Muscle of arm (tissue), 12 donors: ENCODE results near the gene WDR46. TPM values are rescaled to one million over a fixed set of nuclear protein-coding genes. Genes with fewer than 3 reads are reported as not detected.
"Not testable (repeated sequence)": the region's sequence is repeated elsewhere in the genome, so short reads cannot be mapped to it uniquely, and the experiment has no call there.

Source experiments
- DNase-seq: peaks from one replicate; pipeline ENCODE4 v3.0.0-alpha.2; 2013
- polyA plus RNA-seq, 12 donors: library from polyadenylated mRNA; unstranded; fragments of 120-200 nt; gene quantifications; one replicate each; pipeline ENCODE4 v1.2.1, GENCODE V29; 2013; ENCODE audit not compliant: insufficient read length in 12 of 12

Gene WDR46
- polyA plus RNA-seq, 12 donors: 38.8 to 63.5 (median 56.3) TPM; not detected in 1

- DNase-seq: no peak
Measured at GRCh38 chr6:33290459-33290858, 1.4 kb upstream of the WDR46 start.

- DNase-seq: no peak
Measured at GRCh38 chr6:33289784-33290315, 811 bp upstream of the WDR46 start.

- DNase-seq: no peak
Measured at GRCh38 chr6:33288141-33288920, 708 bp downstream of the WDR46 start.

GRCh38 chr6:33286946-33287914, 1.8 kb downstream of the WDR46 start:
- no peak for DNase-seq

GRCh38 chr6:33285214-33285613, 3.8 kb downstream of the WDR46 start:
- DNase-seq: not testable (repeated sequence)

GRCh38 chr6:33280539-33280938, 8.5 kb downstream of the WDR46 start:
- no peak for DNase-seq

GRCh38 chr6:33279971-33280511, 9.0 kb downstream of the WDR46 start:
- no peak for DNase-seq

- no peak for DNase-seq
Measured at GRCh38 chr6:33279257-33279695, 9.8 kb downstream of the WDR46 start.

GRCh38 chr6:33278810-33279209, 10.2 kb downstream of the WDR46 start:
- DNase-seq: no peak

GRCh38 chr6:33278392-33278741, 10.7 kb downstream of the WDR46 start:
- no peak for DNase-seq

GRCh38 chr6:33277663-33278391, 11.2 kb downstream of the WDR46 start:
- DNase-seq: no peak

GRCh38 chr6:33276864-33277662, 12.0 kb downstream of the WDR46 start, which contains the start of gene B3GALT4:
Gene B3GALT4 (plus strand): TSS chr6:33277123. CDS start chr6:33277420, 297 bp downstream.
- peak; percentile 63 for DNase-seq

GRCh38 chr6:33276581-33276863, 12.5 kb downstream of the WDR46 start:
- DNase-seq: no peak

GRCh38 chr6:33275795-33276580, 13.1 kb downstream of the WDR46 start:
- not testable (repeated sequence) for DNase-seq

- DNase-seq: no peak
Measured at GRCh38 chr6:33273924-33274902, 14.8 kb downstream of the WDR46 start.

- DNase-seq: no peak
Measured at GRCh38 chr6:33273129-33273923, 15.7 kb downstream of the WDR46 start.

GRCh38 chr6:33272275-33273128, 16.5 kb downstream of the WDR46 start:
- no peak for DNase-seq
